ENCODE measurements around the gene METTL16. TPM values are rescaled to one million over a fixed set of nuclear protein-coding genes. Genes with fewer than 3 reads are reported as not detected.
A peak's percentile ranks its signal among the peaks of the same experiment; 100 is the strongest.

Gene METTL16, protein sequence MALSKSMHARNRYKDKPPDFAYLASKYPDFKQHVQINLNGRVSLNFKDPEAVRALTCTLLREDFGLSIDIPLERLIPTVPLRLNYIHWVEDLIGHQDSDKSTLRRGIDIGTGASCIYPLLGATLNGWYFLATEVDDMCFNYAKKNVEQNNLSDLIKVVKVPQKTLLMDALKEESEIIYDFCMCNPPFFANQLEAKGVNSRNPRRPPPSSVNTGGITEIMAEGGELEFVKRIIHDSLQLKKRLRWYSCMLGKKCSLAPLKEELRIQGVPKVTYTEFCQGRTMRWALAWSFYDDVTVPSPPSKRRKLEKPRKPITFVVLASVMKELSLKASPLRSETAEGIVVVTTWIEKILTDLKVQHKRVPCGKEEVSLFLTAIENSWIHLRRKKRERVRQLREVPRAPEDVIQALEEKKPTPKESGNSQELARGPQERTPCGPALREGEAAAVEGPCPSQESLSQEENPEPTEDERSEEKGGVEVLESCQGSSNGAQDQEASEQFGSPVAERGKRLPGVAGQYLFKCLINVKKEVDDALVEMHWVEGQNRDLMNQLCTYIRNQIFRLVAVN
- total RNA-seq (1 to 10 TPM; 7.4 to 8.9 TPM), polyA plus RNA-seq (1 to 10 TPM; 4.1 to 5.8 TPM)

DNA sequence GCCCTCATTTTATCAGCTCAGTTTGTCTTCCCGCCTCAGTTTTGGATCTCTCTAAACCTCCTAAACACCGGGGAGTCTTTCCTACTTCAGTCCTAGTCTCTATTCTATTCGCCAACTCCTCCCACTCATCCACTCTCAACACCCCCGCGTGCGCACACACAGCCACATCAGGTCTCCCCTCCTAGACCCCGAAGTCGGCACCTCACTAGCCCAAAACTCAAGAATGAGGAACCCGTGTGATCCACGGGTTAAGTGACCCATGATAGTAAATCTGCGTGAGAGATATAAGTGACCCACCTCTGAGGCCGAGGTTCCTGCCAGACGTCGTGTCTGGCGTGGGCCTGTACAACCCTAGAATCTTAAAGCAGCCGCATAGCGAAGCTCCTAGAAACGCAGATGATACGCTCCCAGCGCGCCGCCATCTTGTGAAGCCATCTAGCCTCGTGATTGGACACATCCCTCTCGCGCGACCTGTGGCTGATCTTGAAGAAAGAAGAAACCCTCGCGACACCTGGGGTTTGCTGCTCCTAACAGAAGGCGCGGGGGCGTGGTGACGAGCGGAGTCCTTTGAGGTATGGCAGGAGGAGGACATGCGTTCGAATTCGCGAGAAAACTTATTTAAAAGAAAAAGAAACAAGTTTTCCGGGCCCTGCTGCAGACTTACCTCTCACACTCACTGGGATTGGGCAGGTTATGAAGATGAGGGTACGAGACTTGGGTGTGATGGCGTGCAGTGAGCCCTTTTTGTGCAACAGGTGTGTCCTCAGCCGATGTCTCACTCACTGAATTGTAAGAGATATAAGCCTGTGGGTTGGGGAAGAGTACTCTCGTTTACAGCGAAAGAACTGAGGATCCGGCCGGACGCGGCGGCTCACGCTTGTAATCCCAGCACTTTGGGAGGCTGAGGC, at the start of gene METTL16:
Gene METTL16, minus strand, starts transcription at position 427 of the 908 bp plus-strand sequence. CDS start 9,557 bp downstream, outside the sequence.
- WGBS = under 1% methylated on average over 49 of the region's 49 CpGs
- TF ChIP-seq, protein P1, sequence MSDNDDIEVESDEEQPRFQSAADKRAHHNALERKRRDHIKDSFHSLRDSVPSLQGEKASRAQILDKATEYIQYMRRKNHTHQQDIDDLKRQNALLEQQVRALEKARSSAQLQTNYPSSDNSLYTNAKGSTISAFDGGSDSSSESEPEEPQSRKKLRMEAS (IDR thresholded peaks at IDR 0.05) = peak; percentile 72
- peak; percentile 36 to 59 for TF ChIP-seq RXRA (IDR thresholded peaks at IDR 0.05)
- TF ChIP-seq EGR1 (IDR thresholded peaks at IDR 0.05; ENCODE audit: low read depth in 2 of 2) = peak; percentile 93 to 96
- TF ChIP-seq YY1 (IDR thresholded peaks at IDR 0.05) = peak; percentile 100
- TF ChIP-seq RAD21 (IDR thresholded peaks at IDR 0.05) = peak; percentile 34 to 48
- no peak for TF ChIP-seq NR2F2 (IDR thresholded peaks at IDR 0.05)
- TF ChIP-seq, protein P2, sequence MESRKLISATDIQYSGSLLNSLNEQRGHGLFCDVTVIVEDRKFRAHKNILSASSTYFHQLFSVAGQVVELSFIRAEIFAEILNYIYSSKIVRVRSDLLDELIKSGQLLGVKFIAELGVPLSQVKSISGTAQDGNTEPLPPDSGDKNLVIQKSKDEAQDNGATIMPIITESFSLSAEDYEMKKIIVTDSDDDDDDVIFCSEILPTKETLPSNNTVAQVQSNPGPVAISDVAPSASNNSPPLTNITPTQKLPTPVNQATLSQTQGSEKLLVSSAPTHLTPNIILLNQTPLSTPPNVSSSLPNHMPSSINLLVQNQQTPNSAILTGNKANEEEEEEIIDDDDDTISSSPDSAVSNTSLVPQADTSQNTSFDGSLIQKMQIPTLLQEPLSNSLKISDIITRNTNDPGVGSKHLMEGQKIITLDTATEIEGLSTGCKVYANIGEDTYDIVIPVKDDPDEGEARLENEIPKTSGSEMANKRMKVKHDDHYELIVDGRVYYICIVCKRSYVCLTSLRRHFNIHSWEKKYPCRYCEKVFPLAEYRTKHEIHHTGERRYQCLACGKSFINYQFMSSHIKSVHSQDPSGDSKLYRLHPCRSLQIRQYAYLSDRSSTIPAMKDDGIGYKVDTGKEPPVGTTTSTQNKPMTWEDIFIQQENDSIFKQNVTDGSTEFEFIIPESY (IDR thresholded peaks at IDR 0.05) = peak; percentile 100
- no peak for TF ChIP-seq HNF4G (IDR thresholded peaks at IDR 0.05)
- TF ChIP-seq, protein P3, sequence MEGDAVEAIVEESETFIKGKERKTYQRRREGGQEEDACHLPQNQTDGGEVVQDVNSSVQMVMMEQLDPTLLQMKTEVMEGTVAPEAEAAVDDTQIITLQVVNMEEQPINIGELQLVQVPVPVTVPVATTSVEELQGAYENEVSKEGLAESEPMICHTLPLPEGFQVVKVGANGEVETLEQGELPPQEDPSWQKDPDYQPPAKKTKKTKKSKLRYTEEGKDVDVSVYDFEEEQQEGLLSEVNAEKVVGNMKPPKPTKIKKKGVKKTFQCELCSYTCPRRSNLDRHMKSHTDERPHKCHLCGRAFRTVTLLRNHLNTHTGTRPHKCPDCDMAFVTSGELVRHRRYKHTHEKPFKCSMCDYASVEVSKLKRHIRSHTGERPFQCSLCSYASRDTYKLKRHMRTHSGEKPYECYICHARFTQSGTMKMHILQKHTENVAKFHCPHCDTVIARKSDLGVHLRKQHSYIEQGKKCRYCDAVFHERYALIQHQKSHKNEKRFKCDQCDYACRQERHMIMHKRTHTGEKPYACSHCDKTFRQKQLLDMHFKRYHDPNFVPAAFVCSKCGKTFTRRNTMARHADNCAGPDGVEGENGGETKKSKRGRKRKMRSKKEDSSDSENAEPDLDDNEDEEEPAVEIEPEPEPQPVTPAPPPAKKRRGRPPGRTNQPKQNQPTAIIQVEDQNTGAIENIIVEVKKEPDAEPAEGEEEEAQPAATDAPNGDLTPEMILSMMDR (IDR thresholded peaks at IDR 0.05; ENCODE audit: low read depth, low read length, missing input control) = no peak
- TF ChIP-seq HNF4A (conservative IDR thresholded peaks at IDR 0.05) = peak; percentile 37 to 53
- peak; percentile 72 for TF ChIP-seq TAF1 (conservative IDR thresholded peaks at IDR 0.05)
- peak; percentile 33 for TF ChIP-seq SP1 (IDR thresholded peaks at IDR 0.05)
- TF ChIP-seq, protein P4, sequence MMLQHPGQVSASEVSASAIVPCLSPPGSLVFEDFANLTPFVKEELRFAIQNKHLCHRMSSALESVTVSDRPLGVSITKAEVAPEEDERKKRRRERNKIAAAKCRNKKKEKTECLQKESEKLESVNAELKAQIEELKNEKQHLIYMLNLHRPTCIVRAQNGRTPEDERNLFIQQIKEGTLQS (IDR thresholded peaks at IDR 0.05) = no peak
- peak; percentile 25 to 79 for TF ChIP-seq JUND (IDR thresholded peaks at IDR 0.05)
- Histone ChIP-seq H3K27ac (ENCODE audit: low read depth in 1 of 2, low read length in 2 of 2) (peak within 1 kb of the TSS; percentile 81 to 90), H3K9me3 (ENCODE audit: control insufficient read depth in 4 of 4, low read length in 3 of 4) (no peaks in the 10 kb centered on the region), H3K36me3 (ENCODE audit: control insufficient read depth in 4 of 4, insufficient read depth in 3 of 4, low read depth in 1 of 4, low read length in 3 of 4) (no peaks in the 10 kb centered on the region), H3K27me3 (ENCODE audit: control insufficient read depth in 4 of 4, insufficient read depth in 4 of 4, low read length in 3 of 4) (no peaks in the 10 kb centered on the region), H3K4me1 (ENCODE audit: control insufficient read depth in 4 of 4, insufficient read depth in 4 of 4, low read length in 3 of 4) (peaks cover 3 to 20% (median 6%) of the 10 kb centered on the region in 4 donors), H3K9ac (ENCODE audit: low read depth in 1 of 2, low read length in 2 of 2) (peak within 1 kb of the TSS; percentile 69 to 94), H3K4me3 (ENCODE audit: low read depth in 1 of 3, low read length in 3 of 3) (peak within 1 kb of the TSS; percentile 61 to 87 (median 87))
- DNase-seq (ENCODE audit: low spot score) = peak; percentile 93

DNA sequence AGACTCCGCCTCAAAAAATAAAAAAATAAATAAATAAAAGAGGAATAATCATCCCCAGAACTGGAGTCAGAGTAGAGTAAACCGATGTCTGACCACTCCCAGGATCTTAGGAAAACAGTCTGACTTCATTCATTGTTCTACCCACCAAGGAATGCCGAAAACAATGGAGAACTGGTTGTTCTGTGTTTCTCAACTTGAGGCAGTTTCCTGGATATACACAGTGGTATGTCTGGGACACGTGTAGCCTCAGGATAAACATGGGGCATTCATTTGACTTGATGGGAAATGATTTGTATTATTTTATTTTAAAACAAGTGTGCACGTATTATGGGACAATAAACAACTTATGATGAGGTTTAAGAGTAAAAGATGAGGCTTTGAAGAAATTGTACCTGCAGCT, 49.0 kb upstream of the METTL16 start:
- WGBS = 95% methylated on average over 5 of the region's 5 CpGs
- Histone ChIP-seq H3K4me3 (ENCODE audit: low read depth in 1 of 3, low read length in 3 of 3) (no peak overlapping the region), H3K27me3 (ENCODE audit: control insufficient read depth in 4 of 4, insufficient read depth in 4 of 4, low read length in 3 of 4) (no peaks in the 10 kb centered on the region), H3K27ac (ENCODE audit: low read depth in 1 of 2, low read length in 2 of 2) (no peak overlapping the region), H3K36me3 (ENCODE audit: control insufficient read depth in 4 of 4, insufficient read depth in 3 of 4, low read depth in 1 of 4, low read length in 3 of 4) (no peaks in the 10 kb centered on the region), H3K4me1 (ENCODE audit: control insufficient read depth in 4 of 4, insufficient read depth in 4 of 4, low read length in 3 of 4) (no peaks in the 10 kb centered on the region), H3K9me3 (ENCODE audit: control insufficient read depth in 4 of 4, low read length in 3 of 4) (peaks cover 0 to 1% (median 0%) of the 10 kb centered on the region in 4 donors), H3K9ac (ENCODE audit: low read depth in 1 of 2, low read length in 2 of 2) (no peak overlapping the region)
- TF ChIP-seq, protein P2 (IDR thresholded peaks at IDR 0.05) = no peak
- no peak for TF ChIP-seq NR2F2 (IDR thresholded peaks at IDR 0.05)
- no peak for TF ChIP-seq RXRA (IDR thresholded peaks at IDR 0.05)
- TF ChIP-seq FOXA1 (IDR thresholded peaks at IDR 0.05) = no peak
- no peak for DNase-seq (ENCODE audit: low spot score)
